SK-N-SH (cell line): ENCODE measurements around the gene TLCD2. TPM values are rescaled to one million over a fixed set of nuclear protein-coding genes. Genes with fewer than 3 reads are reported as not detected.

ENCODE experiments used
- CTCF ChIA-PET: fragments of 300-600, 350-600 bp; formaldehyde crosslinking; extraction: SDS; loops from one replicate; lab custom pipeline; 2021; lab: Yijun Ruan, JAX
- POLR2A ChIA-PET: fragments of 350-600 bp; sonication (Branson Sonifier 250); formaldehyde crosslinking; extraction: SDS; loops from one replicate; lab custom pipeline; 2020; ENCODE audit warnings: antibody characterized with exemption, inconsistent platforms; lab: Yijun Ruan, JAX
- DNase-seq: peaks from one replicate; pipeline ENCODE4 v3.0.0; 2012
- H2AFZ ChIP-seq: fragments of 200-600 bp; sonication (generic); 2 replicates; pipeline ENCODE4 v1.8.1; 2016; ENCODE audit warnings: antibody characterized with exemption, mild to moderate bottlenecking, low read depth
- H3F3A ChIP-seq: fragments of 200-600 bp; sonication (generic); replicated peaks from 2 replicates; pipeline ENCODE3; 2016; ENCODE audit warnings: antibody characterized with exemption, mild to moderate bottlenecking; ENCODE audit not compliant: insufficient read depth
- H3K27ac ChIP-seq, 2 experiments: fragments of 200-500 bp in 1 of 2; fragments of 200-600 bp in 1 of 2; sonication (Bioruptor generic) in 1 of 2; sonication (generic), shearing (Covaris generic) in 1 of 2; 2 replicates each; pipeline versions ENCODE4 v1.5.1 to v1.6.1; 2014 to 2016; ENCODE audit warnings: low read depth in 2 of 2, inconsistent platforms in 1 of 2, low read length in 1 of 2, mild to moderate bottlenecking in 1 of 2, mixed read lengths in 1 of 2
- H3K27me3 ChIP-seq: fragments of 200-600 bp; sonication (generic), shearing (Covaris generic); 2 replicates; pipeline ENCODE4 v1.6.1; 2016; ENCODE audit warnings: mixed run types; ENCODE audit not compliant: insufficient read depth
- H3K36me3 ChIP-seq, 2 experiments: fragments of 200-500 bp in 1 of 2; fragments of 200-600 bp in 1 of 2; sonication (Bioruptor generic) in 1 of 2; sonication (generic) in 1 of 2; replicated peaks in 1 of 2; 2 replicates each; pipeline versions ENCODE3 to v1.5.1; 2014 to 2016; ENCODE audit warnings: low read length in 1 of 2, mild to moderate bottlenecking in 1 of 2; ENCODE audit not compliant: insufficient read depth in 2 of 2, control insufficient read depth in 1 of 2
- H3K4me1 ChIP-seq, 2 experiments: fragments of 200-500 bp in 1 of 2; fragments of 200-600 bp in 1 of 2; sonication (Bioruptor generic) in 1 of 2; sonication (generic), shearing (Covaris generic) in 1 of 2; 2 replicates each; pipeline versions ENCODE4 v1.5.1 to v1.6.1; 2014 to 2016; ENCODE audit warnings: low read depth in 1 of 2, low read length in 1 of 2, mixed run types in 1 of 2; ENCODE audit not compliant: insufficient read depth in 2 of 2, control insufficient read depth in 1 of 2
- H3K4me2 ChIP-seq: fragments of 200-600 bp; sonication (generic), shearing (Covaris generic); 2 replicates; pipeline ENCODE4 v1.6.1; 2017; ENCODE audit warnings: mixed run types
- H3K4me3 ChIP-seq, 2 experiments: fragments of 200-500 bp in 1 of 2; fragments of 200-600 bp in 1 of 2; sonication (Bioruptor generic) in 1 of 2; sonication (generic), shearing (Covaris generic) in 1 of 2; 2 replicates each; pipeline versions ENCODE4 v1.5.1 to v1.8.1; 2014 to 2016; ENCODE audit warnings: low read depth in 2 of 2, inconsistent platforms in 1 of 2, low read length in 1 of 2, mild to moderate bottlenecking in 1 of 2, mixed read lengths in 1 of 2, moderate library complexity in 1 of 2
- H3K79me2 ChIP-seq: fragments of 200-600 bp; sonication (generic); 2 replicates; pipeline ENCODE4 v1.8.1; 2017; ENCODE audit warnings: mild to moderate bottlenecking; ENCODE audit not compliant: insufficient read depth
- H3K9ac ChIP-seq: fragments of 200-600 bp; sonication (generic); 2 replicates; pipeline ENCODE4 v1.6.1; 2017; ENCODE audit warnings: mixed run types
- H3K9me2 ChIP-seq: fragments of 200-600 bp; sonication (generic); 2 replicates; pipeline ENCODE4 v1.6.1; 2017; ENCODE audit warnings: mixed run types
- H3K9me3 ChIP-seq: fragments of 200-600 bp; sonication (generic); 2 replicates; pipeline ENCODE4 v1.6.1; 2017; ENCODE audit warnings: mixed run types, mild to moderate bottlenecking, moderate library complexity
- H4K20me1 ChIP-seq: fragments of 200-600 bp; sonication (generic); 2 replicates; pipeline ENCODE4 v1.6.1; 2017; ENCODE audit warnings: mild to moderate bottlenecking, mixed run types; ENCODE audit not compliant: insufficient read depth
- CTCF ChIP-seq: fragments of 200-600 bp; sonication (generic); IDR thresholded peaks from 2 replicates; pipeline ENCODE4 v1.6.1; 2017; ENCODE audit warnings: antibody characterized with exemption, mild to moderate bottlenecking, moderate library complexity
- ELF1 ChIP-seq: IDR thresholded peaks from 2 replicates; pipeline ENCODE4 v1.4.0; 2012
- EZH2phosphoT487 ChIP-seq: fragments of 200-600 bp; sonication (generic); IDR thresholded peaks from 2 replicates; pipeline ENCODE4 v1.6.1; 2017; ENCODE audit warnings: low read depth, mixed run types, mild to moderate bottlenecking, antibody characterized with exemption, moderate library complexity, borderline replicate concordance
- FOSL2 ChIP-seq: IDR thresholded peaks from 2 replicates; pipeline ENCODE4 v1.4.0; 2012; ENCODE audit warnings: low read depth, mild to moderate bottlenecking, moderate library complexity, borderline replicate concordance
- FOXJ3 ChIP-seq: sonication (generic); formaldehyde crosslinking; IDR thresholded peaks from 2 replicates; pipeline ENCODE4 v1.5.1; 2020; ENCODE audit warnings: mild to moderate bottlenecking, missing genetic modification reagents
- FOXM1 ChIP-seq: IDR thresholded peaks from 2 replicates; pipeline ENCODE4 v1.4.0; 2012; ENCODE audit warnings: low read depth, mild to moderate bottlenecking
- GATA2 ChIP-seq: sonication (generic); formaldehyde crosslinking; IDR thresholded peaks from 2 replicates; pipeline ENCODE4 v1.5.0; 2020; ENCODE audit warnings: mild to moderate bottlenecking, missing genetic modification reagents
- MAX ChIP-seq: IDR thresholded peaks from 2 replicates; pipeline ENCODE4 v1.4.0; 2012; ENCODE audit warnings: low read depth
- POLR2AphosphoS5 ChIP-seq: IDR thresholded peaks from 2 replicates; pipeline ENCODE4 v1.6.1; 2012; ENCODE audit warnings: low read depth, low read length
- RCOR1 ChIP-seq: fragments of 150-350 bp; IDR thresholded peaks from 2 replicates; pipeline ENCODE4 v1.6.1; 2017; ENCODE audit warnings: antibody characterized with exemption, low read length
- RFX5 ChIP-seq: IDR thresholded peaks from 2 replicates; pipeline ENCODE4 v1.6.1; 2012; ENCODE audit warnings: mild to moderate bottlenecking, improper control_type of control experiment, low read length
- SMC3 ChIP-seq: IDR thresholded peaks from 2 replicates; pipeline ENCODE4 v1.6.1; 2012; ENCODE audit warnings: low read depth, low read length, improper control_type of control experiment
- TCF12 ChIP-seq: IDR thresholded peaks from 2 replicates; pipeline ENCODE4 v1.4.0; 2012
- YY1 ChIP-seq: IDR thresholded peaks from 2 replicates; pipeline ENCODE4 v1.4.0; 2012; ENCODE audit warnings: low read depth, mild to moderate bottlenecking
- WGBS: methylation state at CpG from one replicate; pipeline ENCODE4 v1.1.6; 2017; ENCODE audit warnings: low lambda C conversion rate; 5-methylcytosine and 5-hydroxymethylcytosine counted together
- polyA plus RNA-seq, 3 experiments: library from polyadenylated mRNA; depleted of rRNA; stranded (reverse); fragments of >200 nt; gene quantifications; 2 replicates each; pipeline ENCODE4 v1.2.3, GENCODE V29; 2012

The TLCD2 gene
- polyA plus RNA-seq, 1 of the 3 experiments (the other 2 are of a cell fraction): 1.3 TPM

- Histone ChIP-seq H3F3A (no peaks in the 10 kb centered on the region), H3K79me2 (no peaks in the 10 kb centered on the region), H3K36me3 (no peaks in the 10 kb centered on the region), H3K4me1 (no peaks in the 10 kb centered on the region), H3K9me3 (no peaks in the 10 kb centered on the region), H4K20me1 (no peaks in the 10 kb centered on the region), H3K9me2 (no peaks in the 10 kb centered on the region), H3K27me3 (no peaks in the 10 kb centered on the region), H3K4me3 (no peak overlapping the region), H3K4me2 (no peak overlapping the region), H3K27ac (no peak overlapping the region), H3K9ac (no peak overlapping the region), H2AFZ (no peak overlapping the region)
- POLR2A ChIA-PET: no interaction called here
- CTCF ChIA-PET: no interaction called here
- 76% methylated on average over 8 of the region's 8 CpGs for WGBS
- TF ChIP-seq YY1 (no peak), FOXM1 (no peak), ELF1 (no peak), CTCF (no peak), FOXJ3 (CRISPR knock-in tag) (no peak), TCF12 (no peak), SMC3 (no peak)
- DNase-seq: no peak
Observed at GRCh38 chr17:1695365-1695764, 14.8 kb downstream of the TLCD2 start.

GRCh38 chr17:1693339-1693738 lies 16.8 kb downstream of the TLCD2 start:
- Histone ChIP-seq H3K79me2 (no peaks in the 10 kb centered on the region), H3K4me2 (no peak overlapping the region), H3K9me3 (no peaks in the 10 kb centered on the region), H3K4me1 (no peaks in the 10 kb centered on the region), H2AFZ (no peak overlapping the region), H3K27ac (no peak overlapping the region), H3K36me3 (no peaks in the 10 kb centered on the region), H3K27me3 (no peaks in the 10 kb centered on the region), H3F3A (no peaks in the 10 kb centered on the region), H3K4me3 (no peak overlapping the region)
- no peak for DNase-seq
- CTCF ChIA-PET: no interaction called here
- 78% methylated on average over 7 of the region's 7 CpGs for WGBS
- TF ChIP-seq RCOR1 (no peak), MAX (no peak), POLR2AphosphoS5 (no peak), EZH2phosphoT487 (no peak), RFX5 (no peak), FOSL2 (no peak), GATA2 (CRISPR knock-in tag) (no peak)
- TF ChIP-seq, all 33 proteins: peak for 0
- Histone ChIP-seq H4K20me1 (no peaks in the 10 kb centered on the region), H3K9me2 (no peaks in the 10 kb centered on the region), H3K9ac (no peak overlapping the region)
- POLR2A ChIA-PET: no interaction called here
